ENCODE data around the gene ANKRD39. TPM values are rescaled to one million over a fixed set of nuclear protein-coding genes. Genes with fewer than 3 reads are reported as not detected.

Gene ANKRD39
- total and polyA plus RNA-seq, 2 donors (not counting 1 experiment from before 2014, with no cell fraction given), result 14.8 to 19.3 TPM

DNA sequence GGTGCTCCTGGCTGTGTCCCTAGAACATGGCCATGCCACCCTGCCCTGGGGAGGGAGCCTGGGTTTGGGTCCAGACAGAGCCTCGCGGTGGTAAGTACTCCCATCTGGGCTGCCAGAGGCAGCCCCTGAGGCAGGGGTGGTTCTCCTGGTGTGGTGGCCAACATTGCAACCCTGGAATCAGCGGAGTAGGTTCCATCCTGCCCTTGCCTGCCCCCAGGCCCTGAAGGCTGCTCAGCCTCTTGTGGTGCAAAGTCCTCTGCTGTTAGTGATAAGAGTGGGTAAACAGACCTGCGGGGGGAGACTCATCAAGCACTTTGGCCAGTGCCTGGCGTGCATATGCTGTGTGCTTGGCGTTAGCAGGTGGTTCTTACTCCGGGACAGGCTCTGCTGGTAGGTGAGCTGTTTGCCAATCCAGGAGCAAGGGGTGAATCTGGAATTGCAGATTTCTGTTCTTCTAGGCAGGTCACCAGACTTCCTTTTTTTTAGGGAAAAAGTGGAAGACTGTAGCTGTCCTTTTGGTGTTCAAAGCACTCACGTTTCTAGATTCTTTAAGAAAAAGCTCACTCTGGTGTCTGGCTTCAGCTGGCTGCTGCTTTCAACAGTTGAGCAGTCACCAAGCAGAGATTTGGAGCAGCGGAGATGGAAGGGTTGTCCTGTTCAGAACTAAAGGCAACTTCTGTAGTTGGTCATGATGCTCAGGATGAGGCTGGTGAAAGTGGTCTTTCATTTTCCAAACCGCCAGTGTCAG is 38.5 kb downstream of the ANKRD39 start:
- no peak overlapping the region for H3K4me3 ChIP-seq (ENCODE audit: control extremely low read depth in 1 of 5, extremely low read depth in 1 of 5, insufficient read depth in 1 of 5, low read depth in 2 of 5, low read length in 4 of 5)
- H4K20me1 ChIP-seq (ENCODE audit: control insufficient read depth, insufficient read depth, low read length, poor library complexity, severe bottlenecking), result peaks cover 70% of the 10 kb centered on the region
- Mint-ChIP-seq H3K27me3 (no peaks in the 10 kb centered on the region), H3K27ac (peak overlapping the region; percentile 6), H3K9me3 (ENCODE audit: insufficient read depth) (no peaks in the 10 kb centered on the region), H3K4me3 (peak overlapping the region; percentile 84), H3K4me1 (peaks cover 61% of the 10 kb centered on the region)
- WGBS (ENCODE audit: insufficient coverage), result 83% methylated on average over 10 of the region's 10 CpGs
- peak overlapping the region; percentile 47 for H3K4me2 ChIP-seq (replicated peaks; ENCODE audit: low read depth, low read length, poor library complexity, severe bottlenecking)
- H3K27me3 ChIP-seq (replicated peaks in 1 of 4; ENCODE audit: control extremely low read depth in 1 of 4, control insufficient read depth in 3 of 4, insufficient read depth in 4 of 4, low read length in 3 of 4), result no peaks in the 10 kb centered on the region
- H3K36me3 ChIP-seq (replicated peaks in 1 of 2; ENCODE audit: control extremely low read depth in 1 of 2, control insufficient read depth in 1 of 2, extremely low read depth in 1 of 2, insufficient read depth in 2 of 2, low read length in 1 of 2), result peaks cover 0 to 29% of the 10 kb centered on the region in 2 experiments
- DNase-seq (no peak), ATAC-seq (ENCODE audit: low read depth) (no peak)
- no peak overlapping the region for H3K9ac ChIP-seq (ENCODE audit: low read length)
- H3K9me3 ChIP-seq (ENCODE audit: control extremely low read depth in 1 of 3, control insufficient read depth in 2 of 3, insufficient read depth in 1 of 3, low read length in 2 of 3), result no peaks in the 10 kb centered on the region
- CTCF ChIA-PET, result interaction anchor here (0.8 to 1.4 kb wide), 3 partner anchors 17 to 56 kb away, joined by 3 to 4 read pairs (median 3); no protein-coding TSS in a partner anchor
- intact Hi-C loops (cut with micrococcal nuclease), result loop anchor here (5.0 kb wide), 2 partner anchors 282 to 482 kb away; partner anchors contain the start of genes ARID5A and NCAPH
- peaks cover 34 to 37% of the 10 kb centered on the region in 2 donors for H3K4me1 ChIP-seq (ENCODE audit: control insufficient read depth in 2 of 2, insufficient read depth in 2 of 2, low read length in 2 of 2)
- no peak overlapping the region for H2AFZ ChIP-seq (ENCODE audit: insufficient read depth, low read depth, low read length, poor library complexity, severe bottlenecking)
- H3K79me2 ChIP-seq (ENCODE audit: control insufficient read depth, insufficient read depth, low read length), result peaks cover 66% of the 10 kb centered on the region
- POLR2A ChIA-PET, result interaction anchor here (0.6 kb wide), 2 partner anchors 10 to 25 kb away, joined by 4 read pairs; no protein-coding TSS in a partner anchor
- H3K27ac ChIP-seq (ENCODE audit: low read length in 2 of 2), result no peak overlapping the region
- TF ChIP-seq, protein P1, sequence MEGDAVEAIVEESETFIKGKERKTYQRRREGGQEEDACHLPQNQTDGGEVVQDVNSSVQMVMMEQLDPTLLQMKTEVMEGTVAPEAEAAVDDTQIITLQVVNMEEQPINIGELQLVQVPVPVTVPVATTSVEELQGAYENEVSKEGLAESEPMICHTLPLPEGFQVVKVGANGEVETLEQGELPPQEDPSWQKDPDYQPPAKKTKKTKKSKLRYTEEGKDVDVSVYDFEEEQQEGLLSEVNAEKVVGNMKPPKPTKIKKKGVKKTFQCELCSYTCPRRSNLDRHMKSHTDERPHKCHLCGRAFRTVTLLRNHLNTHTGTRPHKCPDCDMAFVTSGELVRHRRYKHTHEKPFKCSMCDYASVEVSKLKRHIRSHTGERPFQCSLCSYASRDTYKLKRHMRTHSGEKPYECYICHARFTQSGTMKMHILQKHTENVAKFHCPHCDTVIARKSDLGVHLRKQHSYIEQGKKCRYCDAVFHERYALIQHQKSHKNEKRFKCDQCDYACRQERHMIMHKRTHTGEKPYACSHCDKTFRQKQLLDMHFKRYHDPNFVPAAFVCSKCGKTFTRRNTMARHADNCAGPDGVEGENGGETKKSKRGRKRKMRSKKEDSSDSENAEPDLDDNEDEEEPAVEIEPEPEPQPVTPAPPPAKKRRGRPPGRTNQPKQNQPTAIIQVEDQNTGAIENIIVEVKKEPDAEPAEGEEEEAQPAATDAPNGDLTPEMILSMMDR (IDR thresholded peaks at IDR 0.05), result no peak
- TF ChIP-seq EZH2 (IDR thresholded peaks at IDR 0.05; ENCODE audit: borderline replicate concordance, insufficient read depth, low read depth, low read length, poor library complexity, severe bottlenecking), result no peak

DNA sequence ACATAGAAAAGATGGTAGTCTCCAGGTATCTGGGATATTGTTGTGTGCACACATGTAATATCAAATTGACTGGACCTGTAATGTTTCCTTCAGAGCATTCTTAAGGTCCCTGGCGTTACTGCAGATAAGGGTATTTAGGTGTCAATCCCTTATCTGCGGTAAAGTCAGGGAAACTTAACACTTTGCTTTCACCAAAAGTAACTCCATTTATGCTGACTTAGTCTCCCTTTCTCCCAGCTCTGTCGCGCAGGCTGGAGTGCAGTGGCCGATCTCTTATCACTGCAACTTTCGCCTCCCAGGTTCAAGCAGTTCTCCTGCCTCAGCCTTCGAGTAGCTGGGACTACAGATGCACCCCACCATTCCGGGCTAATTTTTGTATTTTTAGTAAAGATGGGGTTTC is 39.9 kb downstream of the ANKRD39 start:
- intact Hi-C loops (cut with micrococcal nuclease), result loop anchor here (2.0 to 5.0 kb wide), 3 partner anchors 77 to 481 kb away; partner anchors contain the start of genes ARID5A, LMAN2L and NCAPH
- no peaks in the 10 kb centered on the region for H3K27me3 Mint-ChIP-seq

More for the DNA sequence above, 39.9 kb downstream of the ANKRD39 start:
- ATAC-seq (ENCODE audit: low read depth) (no peak), DNase-seq (no peak)
- H3K4me1 Mint-ChIP-seq, result peaks cover 64% of the 10 kb centered on the region
- peak overlapping the region; percentile 70 for H3K27ac Mint-ChIP-seq
- ChIA-PET CTCF (interaction anchor here (1.0 to 3.8 kb wide), 3 partner anchors 40 to 55 kb away, joined by 3 to 29 read pairs (median 4); partner anchors contain the start of gene ANKRD39), POLR2A (interaction anchor here (0.6 to 0.7 kb wide), 2 partner anchors 11 to 34 kb away, joined by 3 read pairs; no protein-coding TSS in a partner anchor)
- H3K4me3 Mint-ChIP-seq, result peak overlapping the region; percentile 84
- H3K4me1 ChIP-seq (ENCODE audit: control insufficient read depth in 2 of 2, insufficient read depth in 2 of 2, low read length in 2 of 2), result peaks cover 34 to 37% of the 10 kb centered on the region in 2 donors
- peak overlapping the region; percentile 87 for H3K4me2 ChIP-seq (replicated peaks; ENCODE audit: low read depth, low read length, poor library complexity, severe bottlenecking)
- no peaks in the 10 kb centered on the region for H3K27me3 ChIP-seq (replicated peaks in 1 of 4; ENCODE audit: control extremely low read depth in 1 of 4, control insufficient read depth in 3 of 4, insufficient read depth in 4 of 4, low read length in 3 of 4)
- TF ChIP-seq, protein P1 (IDR thresholded peaks at IDR 0.05), result no peak
- no peak for TF ChIP-seq EZH2 (IDR thresholded peaks at IDR 0.05; ENCODE audit: borderline replicate concordance, insufficient read depth, low read depth, low read length, poor library complexity, severe bottlenecking)
- peaks cover 57% of the 10 kb centered on the region for H4K20me1 ChIP-seq (ENCODE audit: control insufficient read depth, insufficient read depth, low read length, poor library complexity, severe bottlenecking)
- no peak overlapping the region for H2AFZ ChIP-seq (ENCODE audit: insufficient read depth, low read depth, low read length, poor library complexity, severe bottlenecking)
- H3K9me3 ChIP-seq (ENCODE audit: control extremely low read depth in 1 of 3, control insufficient read depth in 2 of 3, insufficient read depth in 1 of 3, low read length in 2 of 3), result no peaks in the 10 kb centered on the region
- H3K9me3 Mint-ChIP-seq (ENCODE audit: insufficient read depth), result no peaks in the 10 kb centered on the region
- H3K9ac ChIP-seq (ENCODE audit: low read length), result peak overlapping the region; percentile 61
- peak overlapping the region in 2 of 5 experiments; percentile 31 to 95 for H3K4me3 ChIP-seq (ENCODE audit: control extremely low read depth in 1 of 5, extremely low read depth in 1 of 5, insufficient read depth in 1 of 5, low read depth in 2 of 5, low read length in 4 of 5)
- 100% methylated on average over 4 of the region's 8 CpGs for WGBS (ENCODE audit: insufficient coverage)
- H3K79me2 ChIP-seq (ENCODE audit: control insufficient read depth, insufficient read depth, low read length), result peaks cover 57% of the 10 kb centered on the region
- peaks cover 0 to 17% of the 10 kb centered on the region in 2 experiments for H3K36me3 ChIP-seq (replicated peaks in 1 of 2; ENCODE audit: control extremely low read depth in 1 of 2, control insufficient read depth in 1 of 2, extremely low read depth in 1 of 2, insufficient read depth in 2 of 2, low read length in 1 of 2)
- no peak overlapping the region for H3K27ac ChIP-seq (ENCODE audit: low read length in 2 of 2)

All from B cell (primary cell).